Activated naive CD4-positive, alpha-beta T cell treated with anti-CD3 and anti-CD28 coated beads, Interleukin-2, amount 50 U/mL, for 72 hours (primary cell): ENCODE data around the gene CCL1. TPM values are rescaled to one million over a fixed set of nuclear protein-coding genes. Genes with fewer than 3 reads are reported as not detected.

Experiments used
- ATAC-seq, 2 donors: fragments of 150-1000 bp; cut with Tn5 transposase; 2 replicates each; pipeline ENCODE4 v1.10.0; 2021; ENCODE audit warnings: mild to moderate bottlenecking in 2 of 2, moderate library complexity in 2 of 2
- DNase-seq, 2 donors: peaks; one replicate each; pipeline ENCODE4 v3.0.0; 2021 to 2022; ENCODE audit warnings: low spot score in 2 of 2
- H3K27ac Mint-ChIP-seq, 2 donors: one replicate each; pipeline ENCODE4 v1.8.0; 2022; ENCODE audit warnings: mild to moderate bottlenecking in 2 of 2, mixed read lengths in 2 of 2
- H3K36me3 Mint-ChIP-seq, 2 donors: one replicate each; pipeline ENCODE4 v1.8.0; 2022; ENCODE audit warnings: mixed read lengths in 2 of 2
- H3K9me3 Mint-ChIP-seq, 2 donors: one replicate each; pipeline ENCODE4 v1.8.0; 2022; ENCODE audit warnings: mixed read lengths in 2 of 2
- total RNA-seq, 2 donors: library from RNA; stranded (reverse); gene quantifications; one replicate each; pipeline ENCODE4 v1.2.3, GENCODE V29; 2022

The CCL1 gene, protein sequence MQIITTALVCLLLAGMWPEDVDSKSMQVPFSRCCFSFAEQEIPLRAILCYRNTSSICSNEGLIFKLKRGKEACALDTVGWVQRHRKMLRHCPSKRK
- not detected for total RNA-seq

- H3K36me3 Mint-ChIP-seq = no peaks in the 10 kb centered on the region
- ATAC-seq (no peak), DNase-seq (no peak)
- no peaks in the 10 kb centered on the region for H3K9me3 Mint-ChIP-seq
- no peak within 1 kb of the TSS for H3K27ac Mint-ChIP-seq
These were observed at the start of gene CCL1 for GRCh38 chr17:34363183-34363661. Gene CCL1 (minus strand): TSS chr17:34363233. CDS start chr17:34363161, 72 bp downstream.

GRCh38 chr17:34412534-34412933 lies 49.5 kb upstream of the CCL1 start:
- ATAC-seq (no peak), DNase-seq (no peak)
- no peaks in the 10 kb centered on the region for H3K9me3 Mint-ChIP-seq
- no peaks in the 10 kb centered on the region for H3K36me3 Mint-ChIP-seq
- H3K27ac Mint-ChIP-seq = no peak overlapping the region

- DNase-seq = no peak
- no peaks in the 10 kb centered on the region for H3K9me3 Mint-ChIP-seq
- H3K36me3 Mint-ChIP-seq = no peaks in the 10 kb centered on the region
- no peak overlapping the region for H3K27ac Mint-ChIP-seq
- ATAC-seq = no peak
These were observed 48.8 kb upstream of the CCL1 start for GRCh38 chr17:34411646-34412421.

GRCh38 chr17:34409352-34409751 lies 46.3 kb upstream of the CCL1 start:
- Mint-ChIP-seq H3K27ac (no peak overlapping the region), H3K9me3 (no peaks in the 10 kb centered on the region), H3K36me3 (no peaks in the 10 kb centered on the region)
- DNase-seq (no peak), ATAC-seq (no peak)

- no peak overlapping the region for H3K27ac Mint-ChIP-seq
- H3K36me3 Mint-ChIP-seq = no peaks in the 10 kb centered on the region
- no peaks in the 10 kb centered on the region for H3K9me3 Mint-ChIP-seq
These were observed 45.4 kb upstream of the CCL1 start for GRCh38 chr17:34408439-34408838.

DNA sequence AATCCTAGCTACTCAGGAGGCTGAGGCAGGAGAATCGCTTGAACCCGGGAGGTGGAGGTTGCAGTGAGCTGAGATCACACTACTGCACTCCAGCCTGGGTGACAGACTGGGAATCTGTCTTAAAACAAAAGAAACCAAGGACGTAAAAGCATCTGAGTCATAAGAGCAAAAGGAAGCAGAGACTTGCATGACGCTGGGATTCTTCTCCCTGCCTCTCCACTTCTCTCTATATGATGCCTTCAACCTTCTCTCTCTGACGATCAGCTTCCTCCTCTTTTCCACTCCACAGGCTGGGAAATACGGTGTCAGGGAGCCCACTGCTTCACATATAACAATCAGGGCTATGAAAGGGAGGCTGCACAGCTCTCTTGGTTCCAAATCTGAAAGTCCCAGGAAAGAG lies 43.2 kb upstream of the CCL1 start:
- Mint-ChIP-seq H3K9me3 (no peaks in the 10 kb centered on the region), H3K36me3 (no peaks in the 10 kb centered on the region), H3K27ac (no peak overlapping the region)
- no peak for ATAC-seq
- DNase-seq = no peak

More at GRCh38 chr17:34408439-34408838, 45.4 kb upstream of the CCL1 start:
- no peak for ATAC-seq
- no peak for DNase-seq

DNA sequence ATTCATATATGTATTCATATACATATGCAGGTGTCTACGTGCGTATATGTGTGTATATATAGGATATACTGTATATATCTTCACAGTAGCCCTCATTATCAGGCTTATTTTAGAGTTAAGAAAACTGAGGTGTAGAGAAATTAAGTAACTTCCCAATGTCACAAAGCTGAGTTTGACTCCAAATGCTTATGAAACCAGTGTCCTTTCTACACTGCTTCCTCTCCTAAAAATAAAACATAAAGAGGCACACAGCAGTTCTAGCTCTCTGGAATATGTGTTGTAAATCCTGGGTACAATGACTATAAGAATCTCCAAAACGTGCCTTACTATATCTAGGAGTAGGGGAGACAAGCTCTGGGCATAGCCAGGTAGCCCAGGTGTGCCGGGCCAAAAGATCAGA lies 40.0 kb upstream of the CCL1 start:
- Mint-ChIP-seq H3K36me3 (no peaks in the 10 kb centered on the region), H3K27ac (no peak overlapping the region), H3K9me3 (no peaks in the 10 kb centered on the region)
- ATAC-seq = no peak
- no peak for DNase-seq

- no peak overlapping the region for H3K27ac Mint-ChIP-seq
- no peak for ATAC-seq
- H3K36me3 Mint-ChIP-seq = no peaks in the 10 kb centered on the region
- DNase-seq = no peak
- no peaks in the 10 kb centered on the region for H3K9me3 Mint-ChIP-seq
These were observed 38.1 kb upstream of the CCL1 start for GRCh38 chr17:34401165-34401564.

GRCh38 chr17:34400301-34400931 lies 37.4 kb upstream of the CCL1 start:
- Mint-ChIP-seq H3K9me3 (no peaks in the 10 kb centered on the region), H3K27ac (no peak overlapping the region), H3K36me3 (no peaks in the 10 kb centered on the region)
- DNase-seq (no peak), ATAC-seq (no peak)

- Mint-ChIP-seq H3K36me3 (no peaks in the 10 kb centered on the region), H3K9me3 (no peaks in the 10 kb centered on the region), H3K27ac (no peak overlapping the region)
- DNase-seq = no peak
- no peak for ATAC-seq
These were observed 36.7 kb upstream of the CCL1 start for GRCh38 chr17:34399725-34400124.

DNA sequence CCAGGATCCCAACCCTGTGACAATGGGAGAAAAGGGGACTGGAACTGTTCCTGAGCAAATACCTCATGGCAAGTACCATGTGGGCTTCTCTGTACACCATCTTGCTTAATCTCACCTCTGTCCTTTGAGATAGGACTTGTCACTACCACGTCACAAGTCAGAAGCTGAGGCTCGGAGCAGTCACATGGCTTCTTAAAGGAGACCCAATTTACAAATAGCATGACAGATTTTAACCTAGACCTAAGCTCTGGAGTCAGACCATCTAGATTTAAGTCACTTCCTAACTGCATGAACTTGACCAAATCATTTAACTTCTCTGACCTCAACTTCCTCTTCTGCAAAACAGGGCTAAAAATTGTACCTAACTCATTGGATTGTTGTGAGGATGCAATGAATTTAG lies 36.0 kb upstream of the CCL1 start:
- no peak overlapping the region for H3K27ac Mint-ChIP-seq
- ATAC-seq (no peak), DNase-seq (no peak)
- no peaks in the 10 kb centered on the region for H3K36me3 Mint-ChIP-seq
- no peaks in the 10 kb centered on the region for H3K9me3 Mint-ChIP-seq

DNA sequence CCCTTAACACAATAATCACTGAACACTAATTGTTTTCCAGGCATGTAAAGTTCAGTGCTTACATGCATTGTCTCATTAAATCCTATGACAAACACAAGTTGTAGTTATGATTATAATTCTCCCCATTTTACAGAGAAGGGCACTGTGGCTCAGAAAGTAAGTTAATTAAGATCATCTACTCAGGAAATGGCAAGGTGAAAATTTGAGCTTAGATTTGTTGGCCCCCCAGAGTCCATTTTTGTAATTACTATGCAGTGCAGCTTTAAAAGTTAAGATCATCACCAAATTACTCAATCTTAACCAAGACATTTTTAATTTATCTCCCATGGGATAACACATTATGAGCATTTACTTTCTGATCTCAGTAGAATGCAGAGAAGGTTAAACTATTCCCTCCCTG lies 34.2 kb upstream of the CCL1 start:
- no peak for ATAC-seq
- H3K36me3 Mint-ChIP-seq = no peaks in the 10 kb centered on the region

DNA sequence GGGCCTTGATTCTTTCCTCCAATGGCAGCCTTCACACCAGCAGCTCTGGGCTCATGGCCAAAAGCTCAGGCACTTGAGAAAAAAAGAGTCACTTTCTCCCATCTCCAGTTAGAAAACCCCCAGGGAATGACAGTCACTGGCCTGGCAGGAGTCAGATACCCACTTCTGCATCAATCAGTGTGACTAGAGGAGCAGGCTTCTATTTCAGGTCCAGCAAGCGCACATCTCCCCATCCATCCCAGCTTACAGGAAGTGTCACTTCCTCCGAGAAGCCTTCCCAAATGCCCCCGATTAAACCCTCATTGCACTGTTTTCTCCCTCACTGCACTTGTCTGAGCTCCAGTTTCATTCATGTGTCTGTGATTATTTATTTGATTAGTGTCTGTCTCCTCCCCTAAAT lies 30.4 kb upstream of the CCL1 start:
- ATAC-seq (no peak), DNase-seq (no peak)
- H3K9me3 Mint-ChIP-seq = no peaks in the 10 kb centered on the region

More for the DNA sequence above, 34.2 kb upstream of the CCL1 start:
- H3K9me3 Mint-ChIP-seq = no peaks in the 10 kb centered on the region
- no peak overlapping the region for H3K27ac Mint-ChIP-seq
- no peak for DNase-seq

GRCh38 chr17:34391241-34391640 lies 28.2 kb upstream of the CCL1 start:
- no peak for ATAC-seq
- DNase-seq = no peak
- H3K27ac Mint-ChIP-seq = no peak overlapping the region
- no peaks in the 10 kb centered on the region for H3K9me3 Mint-ChIP-seq
- no peaks in the 10 kb centered on the region for H3K36me3 Mint-ChIP-seq

More for the DNA sequence above, 30.4 kb upstream of the CCL1 start:
- Mint-ChIP-seq H3K36me3 (no peaks in the 10 kb centered on the region), H3K27ac (no peak overlapping the region)

DNA sequence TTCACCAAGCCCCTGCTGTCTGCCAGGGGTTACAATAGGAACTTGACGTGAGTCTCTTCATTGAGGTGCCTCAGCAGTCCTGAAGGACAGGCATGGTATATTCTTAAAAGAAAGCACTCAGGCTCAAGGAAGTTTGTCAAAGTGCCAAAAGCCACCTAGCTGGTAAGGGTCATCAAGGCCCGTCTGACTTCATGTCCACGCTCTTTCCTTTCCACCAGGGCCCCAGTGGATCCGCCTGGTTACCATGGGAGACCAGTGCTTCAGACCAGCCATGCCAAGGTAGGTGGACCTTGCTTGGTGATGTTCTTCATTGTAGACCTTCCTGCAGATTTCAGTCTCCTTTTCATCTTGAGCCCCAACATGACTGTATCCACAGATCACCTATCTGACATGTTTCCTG lies 27.6 kb upstream of the CCL1 start:
- ATAC-seq = no peak
- H3K9me3 Mint-ChIP-seq = no peaks in the 10 kb centered on the region
- no peaks in the 10 kb centered on the region for H3K36me3 Mint-ChIP-seq
- DNase-seq = no peak
- H3K27ac Mint-ChIP-seq = no peak overlapping the region

- Mint-ChIP-seq H3K9me3 (no peaks in the 10 kb centered on the region), H3K27ac (no peak overlapping the region), H3K36me3 (no peaks in the 10 kb centered on the region)
- ATAC-seq (peak in 1 of 2 donors; percentile 26), DNase-seq (no peak)
These were observed 26.2 kb upstream of the CCL1 start for GRCh38 chr17:34389126-34389750.

- no peak for ATAC-seq
- Mint-ChIP-seq H3K36me3 (no peaks in the 10 kb centered on the region), H3K9me3 (no peaks in the 10 kb centered on the region), H3K27ac (no peak overlapping the region)
- no peak for DNase-seq
These were observed 24.5 kb upstream of the CCL1 start for GRCh38 chr17:34387566-34387965.
